HUDEP-2 (cell line): ENCODE measurements around the gene CALU.
A peak's percentile ranks its signal among the peaks of the same experiment; 100 is the strongest.

Experiments used
- DNase-seq, 76 experiments: peaks; one replicate each; lab custom pipeline; 2025; ENCODE audit not compliant: unreplicated experiment in 76 of 76; lab: John Stamatoyannopoulos, UW

The CALU gene

GRCh38 chr7:128721376-128721775 is 17.8 kb upstream of the CALU start:
- DNase-seq = no peak

- DNase-seq = no peak
These were observed 14.4 kb upstream of the CALU start for GRCh38 chr7:128724743-128725142.

GRCh38 chr7:128725531-128725930 is 13.6 kb upstream of the CALU start:
- no peak for DNase-seq

- DNase-seq = no peak
These were observed 13.0 kb upstream of the CALU start for GRCh38 chr7:128726059-128726736.

- no peak for DNase-seq
These were observed 12.5 kb upstream of the CALU start for GRCh38 chr7:128726737-128727072.

- no peak for DNase-seq
These were observed 11.9 kb upstream of the CALU start for GRCh38 chr7:128727239-128727638.

- DNase-seq = no peak
These were observed 10.6 kb upstream of the CALU start for GRCh38 chr7:128728598-128728997.

- no peak for DNase-seq
These were observed 9.7 kb upstream of the CALU start for GRCh38 chr7:128729494-128729893.

GRCh38 chr7:128731184-128731583 is 8.0 kb upstream of the CALU start:
- no peak for DNase-seq

GRCh38 chr7:128732521-128733277 is 6.5 kb upstream of the CALU start:
- DNase-seq = no peak

- no peak for DNase-seq
These were observed 5.9 kb upstream of the CALU start for GRCh38 chr7:128733278-128733645.

- no peak for DNase-seq
These were observed 4.3 kb upstream of the CALU start for GRCh38 chr7:128734890-128735289.

GRCh38 chr7:128735436-128735835 is 3.7 kb upstream of the CALU start:
- no peak for DNase-seq

- no peak for DNase-seq
These were observed 1.7 kb upstream of the CALU start for GRCh38 chr7:128737441-128737840.

GRCh38 chr7:128737867-128738385 is 1.2 kb upstream of the CALU start:
- DNase-seq = no peak

- peak in 17 of 76 experiments; percentile 4 to 63 (median 31) for DNase-seq
These were observed 550 bp upstream of the CALU start for GRCh38 chr7:128738570-128739047.

- DNase-seq = no peak
These were observed 977 bp downstream of the CALU start for GRCh38 chr7:128739990-128740682.

GRCh38 chr7:128740996-128741395 is 1.8 kb downstream of the CALU start:
- DNase-seq = no peak

GRCh38 chr7:128741491-128741890 is 2.3 kb downstream of the CALU start:
- DNase-seq = no peak

- DNase-seq = no peak
These were observed 3.0 kb downstream of the CALU start for GRCh38 chr7:128742206-128742605.

- DNase-seq = peak in 32 of 76 experiments; percentile 1 to 58 (median 24)
These were observed 4.1 kb downstream of the CALU start for GRCh38 chr7:128743112-128743772.
